ENCODE results near the gene FOXE3.
"Not testable (repeated sequence)": the region's sequence is repeated elsewhere in the genome, so short reads cannot be mapped to it uniquely, and the experiment has no call there.

Gene FOXE3

DNA sequence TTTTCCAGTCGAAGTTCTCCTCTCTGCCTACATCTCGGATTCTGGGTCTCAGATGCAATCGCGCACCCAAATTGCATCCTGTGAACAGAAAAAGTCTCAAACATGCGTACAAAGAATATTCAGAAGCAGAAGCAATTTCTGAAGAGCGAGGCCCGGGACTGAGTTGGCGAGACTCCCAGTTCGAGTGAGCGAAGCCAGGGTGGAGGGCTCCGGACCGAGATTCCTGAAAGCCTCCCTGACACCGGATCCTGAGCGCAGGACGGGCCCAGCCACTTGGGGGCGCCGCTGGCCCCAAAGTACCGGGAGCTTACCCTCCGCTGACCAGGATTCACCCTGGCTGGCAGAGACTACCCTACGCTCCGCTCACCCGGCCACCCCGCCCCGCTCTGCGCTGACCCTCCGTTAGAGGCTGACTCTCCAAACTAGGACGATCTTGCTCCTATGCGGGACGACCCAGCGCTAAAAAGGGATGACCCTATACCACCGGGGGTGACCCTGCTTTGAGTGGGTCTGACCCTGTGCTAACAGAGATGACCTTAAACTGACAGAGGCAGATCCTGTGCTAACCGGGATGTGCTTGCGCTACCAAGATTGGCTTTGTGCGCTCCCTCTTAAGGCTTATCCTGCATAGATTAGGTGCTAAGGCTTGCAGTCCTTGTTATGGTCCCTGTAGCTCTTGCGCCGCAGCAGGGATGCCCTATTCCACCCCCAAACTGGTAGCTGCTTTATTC is 33.9 kb downstream of the FOXE3 start:
- DNase-seq (ENCODE audit: low read depth): no peak

GRCh38 chr1:47450606-47451005 is 34.5 kb downstream of the FOXE3 start:
- no peak for DNase-seq (ENCODE audit: low read depth)

DNA sequence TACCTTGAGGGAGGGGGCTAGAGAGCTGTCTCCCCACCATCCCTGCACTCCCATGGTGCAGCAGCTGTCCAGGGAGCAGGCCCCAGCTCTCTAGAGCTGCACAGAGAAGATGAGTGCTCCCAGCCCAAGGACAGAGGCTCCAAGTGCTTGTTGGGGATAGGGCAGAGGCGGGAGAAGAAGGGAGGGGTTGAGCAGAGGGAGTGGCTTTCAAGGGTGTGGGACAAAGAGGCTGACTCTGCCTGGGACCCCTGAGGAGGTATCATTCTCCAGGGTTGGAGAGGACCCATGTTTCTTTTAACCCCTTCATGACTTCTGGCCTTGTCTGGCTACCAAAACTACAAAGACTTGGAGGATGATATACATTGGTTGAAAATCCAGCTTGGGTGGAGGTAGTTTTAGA is 36.3 kb downstream of the FOXE3 start:
- no peak for DNase-seq (ENCODE audit: low read depth)

- DNase-seq (ENCODE audit: low read depth): not testable (repeated sequence)
Measured at GRCh38 chr1:47453910-47454309, 37.8 kb downstream of the FOXE3 start.

DNA sequence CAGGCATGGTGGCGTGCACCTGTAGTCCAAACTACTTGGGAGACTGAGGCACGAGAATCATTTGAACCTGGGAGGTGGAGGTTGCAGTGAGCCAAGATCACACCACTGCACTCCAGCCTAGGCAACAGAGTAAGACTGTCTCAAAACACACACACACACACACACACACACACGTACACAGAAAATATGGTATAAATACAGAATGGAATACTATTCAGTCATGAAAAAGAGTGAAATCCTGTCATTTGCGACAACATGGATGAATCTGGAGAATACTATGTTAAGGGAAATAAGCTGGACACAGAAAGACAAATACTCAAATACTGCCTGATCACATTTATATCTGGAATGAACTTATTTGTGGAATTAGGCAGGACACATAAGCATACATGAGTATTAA is 40.2 kb downstream of the FOXE3 start:
- no peak for DNase-seq (ENCODE audit: low read depth)

GRCh38 chr1:47457547-47457946 is 41.5 kb downstream of the FOXE3 start:
- DNase-seq (ENCODE audit: low read depth): not testable (repeated sequence)

DNA sequence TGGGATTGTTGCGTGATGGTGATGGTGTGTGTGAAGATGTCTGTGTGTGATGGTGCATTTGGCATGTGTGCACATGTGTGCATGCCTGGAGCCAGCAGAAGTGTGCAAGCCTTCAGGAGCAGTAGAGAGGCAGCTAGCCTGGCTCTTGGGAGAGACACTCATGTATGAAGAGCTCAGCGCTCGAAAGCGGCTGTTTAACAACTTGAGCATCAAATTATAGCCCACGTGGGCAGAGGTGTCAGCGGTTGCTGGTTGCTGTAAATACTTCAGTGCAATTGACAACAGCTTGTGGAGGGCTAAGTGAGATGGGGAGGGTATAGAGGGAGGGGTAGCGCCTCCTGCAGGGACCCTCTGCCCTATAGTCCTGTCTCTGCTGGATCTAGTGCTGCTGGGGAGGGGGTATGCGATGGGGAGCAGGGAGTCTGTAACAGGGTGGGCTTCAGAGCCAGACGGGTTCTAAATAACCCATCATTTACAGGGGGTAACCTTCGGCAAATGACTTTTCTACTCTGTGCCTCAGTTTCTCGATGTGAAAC is 43.2 kb downstream of the FOXE3 start:
- DNase-seq (ENCODE audit: low read depth): no peak

DNA sequence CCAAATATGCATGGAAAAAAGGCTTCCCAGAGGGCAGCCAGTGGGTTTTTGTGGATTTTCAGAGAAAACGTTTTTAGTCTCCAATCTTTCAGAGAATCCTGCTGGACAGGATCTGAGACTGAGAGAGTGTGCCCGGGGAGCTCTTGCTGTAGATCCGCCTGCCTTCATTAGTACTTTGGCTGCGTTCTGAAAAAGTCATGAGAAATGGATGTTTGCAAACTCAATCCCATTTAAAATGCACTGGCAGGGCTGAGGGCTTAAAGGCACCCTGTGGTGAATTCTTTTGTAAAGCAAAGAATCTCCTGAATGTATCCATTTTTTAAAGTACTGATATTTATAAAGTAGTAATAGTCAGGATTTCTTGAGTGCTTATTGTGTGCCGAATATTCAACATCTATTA is 44.0 kb downstream of the FOXE3 start:
- DNase-seq (ENCODE audit: low read depth): no peak

DNA sequence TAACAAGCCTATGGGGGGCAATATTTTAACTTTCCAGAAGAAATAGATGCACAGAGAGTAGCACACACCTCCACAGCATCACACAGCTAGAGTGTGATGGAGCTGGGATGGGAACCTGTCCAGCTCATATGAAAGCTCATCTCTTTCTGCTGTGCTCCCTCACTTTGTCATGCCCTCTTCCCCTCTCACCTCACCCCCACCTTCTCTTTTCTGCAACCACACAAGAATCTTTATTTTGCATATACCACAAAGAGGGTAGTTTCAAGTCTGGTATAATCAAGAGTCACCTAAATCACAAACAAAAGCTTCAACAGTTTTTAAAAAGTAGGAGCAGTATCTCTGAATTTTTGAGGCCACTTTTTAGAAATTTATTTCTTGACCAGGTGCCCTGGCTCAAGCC is 44.4 kb downstream of the FOXE3 start:
- no peak for DNase-seq (ENCODE audit: low read depth)

GRCh38 chr1:47465605-47466004 is 49.5 kb downstream of the FOXE3 start:
- no peak for DNase-seq (ENCODE audit: low read depth)

Measured in non-pigmented ciliary epithelial cell (primary cell).